ENCODE results near the gene ZNF92.

DNA sequence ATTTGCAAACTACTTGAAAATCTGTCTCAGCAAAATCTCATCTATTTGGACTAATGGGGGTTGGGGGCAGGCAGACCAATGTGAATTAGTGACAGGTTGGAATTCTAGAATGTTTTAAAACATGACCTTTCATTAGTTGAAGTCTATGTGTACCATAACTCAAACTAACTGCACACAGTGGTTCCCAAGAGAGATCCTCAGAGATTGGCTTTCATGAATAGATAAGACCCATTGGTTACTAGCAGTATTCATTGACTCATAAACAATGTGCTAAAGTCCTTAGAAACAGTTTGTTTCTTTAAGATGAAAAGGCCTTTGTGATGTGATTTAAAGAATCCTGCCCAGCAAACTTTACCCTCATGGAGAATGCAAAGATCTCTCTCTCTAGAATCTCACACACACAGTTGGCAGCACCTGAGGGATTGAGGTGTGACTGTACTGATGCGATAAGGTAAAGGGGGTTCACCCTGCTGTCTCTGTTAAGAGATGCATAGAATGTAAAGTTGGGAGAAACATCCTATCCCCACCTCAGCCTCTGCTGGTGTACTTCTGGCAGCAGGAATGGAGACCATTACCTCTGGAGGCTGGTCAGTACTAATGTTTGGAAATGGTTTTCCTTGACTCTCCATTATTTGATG is 70.7 kb downstream of the ZNF92 start:
- TF ChIP-seq, protein P1, sequence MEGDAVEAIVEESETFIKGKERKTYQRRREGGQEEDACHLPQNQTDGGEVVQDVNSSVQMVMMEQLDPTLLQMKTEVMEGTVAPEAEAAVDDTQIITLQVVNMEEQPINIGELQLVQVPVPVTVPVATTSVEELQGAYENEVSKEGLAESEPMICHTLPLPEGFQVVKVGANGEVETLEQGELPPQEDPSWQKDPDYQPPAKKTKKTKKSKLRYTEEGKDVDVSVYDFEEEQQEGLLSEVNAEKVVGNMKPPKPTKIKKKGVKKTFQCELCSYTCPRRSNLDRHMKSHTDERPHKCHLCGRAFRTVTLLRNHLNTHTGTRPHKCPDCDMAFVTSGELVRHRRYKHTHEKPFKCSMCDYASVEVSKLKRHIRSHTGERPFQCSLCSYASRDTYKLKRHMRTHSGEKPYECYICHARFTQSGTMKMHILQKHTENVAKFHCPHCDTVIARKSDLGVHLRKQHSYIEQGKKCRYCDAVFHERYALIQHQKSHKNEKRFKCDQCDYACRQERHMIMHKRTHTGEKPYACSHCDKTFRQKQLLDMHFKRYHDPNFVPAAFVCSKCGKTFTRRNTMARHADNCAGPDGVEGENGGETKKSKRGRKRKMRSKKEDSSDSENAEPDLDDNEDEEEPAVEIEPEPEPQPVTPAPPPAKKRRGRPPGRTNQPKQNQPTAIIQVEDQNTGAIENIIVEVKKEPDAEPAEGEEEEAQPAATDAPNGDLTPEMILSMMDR (IDR thresholded peaks at IDR 0.05; ENCODE audit: borderline replicate concordance, extremely low read depth, low read length, poor library complexity, severe bottlenecking), result no peak
- TF ChIP-seq EZH2 (IDR thresholded peaks at IDR 0.05; ENCODE audit: borderline replicate concordance, low read depth, low read length, severe bottlenecking), result no peak
